Loucy (cell line): Measurements from ENCODE around the gene TK1.

ENCODE experiments used
- H2AFZ ChIP-seq: fragments of 200-600 bp; sonication (generic); 2 replicates; pipeline ENCODE4 v1.6.0; 2016; ENCODE audit warnings: antibody characterized with exemption, mild to moderate bottlenecking, low read length, moderate library complexity
- H3F3A ChIP-seq: fragments of 200-600 bp; 2 replicates; pipeline ENCODE4 v1.6.0; 2016; ENCODE audit warnings: antibody characterized with exemption, low read depth, mild to moderate bottlenecking
- H3K27me3 ChIP-seq: fragments of 200-600 bp; sonication (generic); 2 replicates; pipeline ENCODE4 v1.6.1; 2014; ENCODE audit warnings: low read length, mild to moderate bottlenecking; ENCODE audit not compliant: insufficient read depth, poor library complexity, severe bottlenecking
- H3K36me3 ChIP-seq: fragments of 200-600 bp; sonication (generic); 2 replicates; pipeline ENCODE4 v1.6.1; 2016; ENCODE audit warnings: low read length; ENCODE audit not compliant: insufficient read depth
- H3K4me1 ChIP-seq: fragments of 200-600 bp; sonication (generic); 2 replicates; pipeline ENCODE4 v1.5.1; 2014; ENCODE audit warnings: low read length, mild to moderate bottlenecking; ENCODE audit not compliant: insufficient read depth, poor library complexity, severe bottlenecking
- H3K4me2 ChIP-seq: fragments of 200-600 bp; sonication (generic); 2 replicates; pipeline ENCODE4 v1.6.0; 2014; ENCODE audit warnings: antibody characterized with exemption, low read length, low read depth, mild to moderate bottlenecking; ENCODE audit not compliant: poor library complexity, severe bottlenecking
- H3K4me3 ChIP-seq: fragments of 200-600 bp; sonication (generic); 2 replicates; pipeline ENCODE4 v1.5.1; 2014; ENCODE audit warnings: low read length, mild to moderate bottlenecking, mixed read lengths; ENCODE audit not compliant: poor library complexity, severe bottlenecking
- H3K79me2 ChIP-seq: fragments of 200-600 bp; sonication (generic); 2 replicates; pipeline ENCODE4 v1.6.1; 2014; ENCODE audit warnings: low read length; ENCODE audit not compliant: insufficient read depth
- H3K9ac ChIP-seq: fragments of 200-600 bp; sonication (generic); 2 replicates; pipeline ENCODE4 v1.6.0; 2014; ENCODE audit warnings: mild to moderate bottlenecking, low read depth, low read length, moderate library complexity; ENCODE audit not compliant: poor library complexity, severe bottlenecking
- H3K9me2 ChIP-seq: fragments of 200-600 bp; sonication (generic); replicated peaks from 2 replicates; pipeline ENCODE4 v1.6.1; 2016; ENCODE audit warnings: low read depth, low read length, mixed read lengths
- H3K9me3 ChIP-seq: fragments of 200-600 bp; sonication (generic); 2 replicates; pipeline ENCODE4 v1.6.1; 2014; ENCODE audit warnings: mild to moderate bottlenecking, antibody characterized with exemption, low read length, low read depth; ENCODE audit not compliant: insufficient read depth
- H4K20me1 ChIP-seq: fragments of 200-600 bp; sonication (generic); 2 replicates; pipeline ENCODE4 v1.6.0; 2014; ENCODE audit warnings: antibody characterized with exemption, low read length, mild to moderate bottlenecking; ENCODE audit not compliant: insufficient read depth, poor library complexity, severe bottlenecking
- EZH2phosphoT487 ChIP-seq: fragments of 200-600 bp; IDR thresholded peaks from 2 replicates; pipeline ENCODE4 v1.6.1; 2018; ENCODE audit warnings: antibody characterized with exemption, mild to moderate bottlenecking, moderate library complexity, borderline replicate concordance
- TF ChIP-seq, protein P1 (sequence below): fragments of 200-600 bp; sonication (generic); conservative IDR thresholded peaks from 2 replicates; pipeline ENCODE4 v1.5.1; 2014; ENCODE audit warnings: mild to moderate bottlenecking, antibody characterized with exemption, low read length

Gene TK1

GRCh38 chr17:78174870-78175642, 11.8 kb downstream of the TK1 start:
- TF ChIP-seq, protein P1, sequence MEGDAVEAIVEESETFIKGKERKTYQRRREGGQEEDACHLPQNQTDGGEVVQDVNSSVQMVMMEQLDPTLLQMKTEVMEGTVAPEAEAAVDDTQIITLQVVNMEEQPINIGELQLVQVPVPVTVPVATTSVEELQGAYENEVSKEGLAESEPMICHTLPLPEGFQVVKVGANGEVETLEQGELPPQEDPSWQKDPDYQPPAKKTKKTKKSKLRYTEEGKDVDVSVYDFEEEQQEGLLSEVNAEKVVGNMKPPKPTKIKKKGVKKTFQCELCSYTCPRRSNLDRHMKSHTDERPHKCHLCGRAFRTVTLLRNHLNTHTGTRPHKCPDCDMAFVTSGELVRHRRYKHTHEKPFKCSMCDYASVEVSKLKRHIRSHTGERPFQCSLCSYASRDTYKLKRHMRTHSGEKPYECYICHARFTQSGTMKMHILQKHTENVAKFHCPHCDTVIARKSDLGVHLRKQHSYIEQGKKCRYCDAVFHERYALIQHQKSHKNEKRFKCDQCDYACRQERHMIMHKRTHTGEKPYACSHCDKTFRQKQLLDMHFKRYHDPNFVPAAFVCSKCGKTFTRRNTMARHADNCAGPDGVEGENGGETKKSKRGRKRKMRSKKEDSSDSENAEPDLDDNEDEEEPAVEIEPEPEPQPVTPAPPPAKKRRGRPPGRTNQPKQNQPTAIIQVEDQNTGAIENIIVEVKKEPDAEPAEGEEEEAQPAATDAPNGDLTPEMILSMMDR, result peak; percentile 17; the same call in 1 of the 2 replicates
- TF ChIP-seq EZH2phosphoT487, result no peak

GRCh38 chr17:78174346-78174869, 12.4 kb downstream of the TK1 start:
- H3K36me3 ChIP-seq, result peaks cover 20% of the 10 kb centered on the region; the same call in 1 of the 2 replicates
- H4K20me1 ChIP-seq, result peaks cover 9% of the 10 kb centered on the region
- H3K9me3 ChIP-seq, result no peaks in the 10 kb centered on the region
- no peak overlapping the region for H3K9ac ChIP-seq
- no peak overlapping the region for H2AFZ ChIP-seq
- no peaks in the 10 kb centered on the region; the same call in 1 of the 2 replicates for H3K79me2 ChIP-seq
- H3K27me3 ChIP-seq, result no peaks in the 10 kb centered on the region
- no peaks in the 10 kb centered on the region for H3K9me2 ChIP-seq
- no peaks in the 10 kb centered on the region for H3F3A ChIP-seq
- peaks cover 10% of the 10 kb centered on the region for H3K4me1 ChIP-seq
- TF ChIP-seq, protein P1, result no peak
- no peak for TF ChIP-seq EZH2phosphoT487
- H3K4me3 ChIP-seq, result no peak overlapping the region
- H3K4me2 ChIP-seq, result no peak overlapping the region

More at GRCh38 chr17:78174870-78175642, 11.8 kb downstream of the TK1 start:
- no peaks in the 10 kb centered on the region for H3K9me3 ChIP-seq
- peaks cover 2% of the 10 kb centered on the region for H4K20me1 ChIP-seq
- H3K27me3 ChIP-seq, result no peaks in the 10 kb centered on the region
- no peak overlapping the region for H3K4me3 ChIP-seq
- H3K4me2 ChIP-seq, result no peak overlapping the region
- H2AFZ ChIP-seq, result no peak overlapping the region
- peaks cover 4% of the 10 kb centered on the region for H3K4me1 ChIP-seq
- H3K9ac ChIP-seq, result no peak overlapping the region
- H3K36me3 ChIP-seq, result peaks cover 26% of the 10 kb centered on the region; the same call in 1 of the 2 replicates
- H3F3A ChIP-seq, result no peaks in the 10 kb centered on the region
- H3K9me2 ChIP-seq, result no peaks in the 10 kb centered on the region
- H3K79me2 ChIP-seq, result no peaks in the 10 kb centered on the region

DNA sequence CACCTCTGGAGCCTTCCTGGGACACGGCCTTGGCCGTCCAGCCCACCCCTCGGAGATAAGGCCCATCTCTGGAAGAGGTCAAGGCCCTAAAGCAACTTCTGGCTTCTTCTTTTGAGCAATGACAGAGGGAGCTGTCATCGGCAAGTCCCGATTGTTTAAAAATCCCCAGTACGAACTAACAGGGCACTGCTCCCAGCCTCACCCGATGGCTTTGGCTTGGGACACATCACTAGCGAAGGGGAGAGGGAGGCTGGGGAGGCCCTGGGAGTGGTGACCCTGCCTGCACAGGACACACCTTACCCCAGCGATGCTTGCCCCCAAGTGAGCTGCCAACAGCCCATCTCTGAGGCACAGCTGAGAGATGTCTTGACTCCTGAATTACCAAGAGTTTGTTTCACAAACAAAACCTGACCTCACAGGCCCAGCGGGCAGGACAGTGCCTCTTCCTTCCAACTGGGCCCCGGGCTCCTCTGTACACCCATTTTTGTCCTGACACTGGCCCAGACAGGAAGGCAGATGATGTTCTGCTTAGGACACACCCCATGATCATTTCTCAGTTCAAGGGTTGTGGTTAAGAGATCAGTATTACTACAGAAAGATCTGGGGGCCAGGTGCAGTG, 13.6 kb downstream of the TK1 start:
- Histone ChIP-seq H3K9me3 (no peaks in the 10 kb centered on the region), H3K79me2 (no peaks in the 10 kb centered on the region; the same call in 1 of the 2 replicates), H3K4me3 (no peak overlapping the region), H3F3A (no peaks in the 10 kb centered on the region), H3K9me2 (no peaks in the 10 kb centered on the region), H3K4me1 (peaks cover 15% of the 10 kb centered on the region), H3K9ac (no peak overlapping the region), H3K4me2 (no peak overlapping the region), H3K36me3 (peaks cover 10% of the 10 kb centered on the region; the same call in 1 of the 2 replicates), H4K20me1 (peaks cover 15% of the 10 kb centered on the region), H2AFZ (no peak overlapping the region), H3K27me3 (no peaks in the 10 kb centered on the region)
- TF ChIP-seq EZH2phosphoT487, result no peak
- TF ChIP-seq, protein P1, result no peak
